ENCODE data around the gene WNK2.
A peak's percentile ranks its signal among the peaks of the same experiment; 100 is the strongest.

Gene WNK2

DNA sequence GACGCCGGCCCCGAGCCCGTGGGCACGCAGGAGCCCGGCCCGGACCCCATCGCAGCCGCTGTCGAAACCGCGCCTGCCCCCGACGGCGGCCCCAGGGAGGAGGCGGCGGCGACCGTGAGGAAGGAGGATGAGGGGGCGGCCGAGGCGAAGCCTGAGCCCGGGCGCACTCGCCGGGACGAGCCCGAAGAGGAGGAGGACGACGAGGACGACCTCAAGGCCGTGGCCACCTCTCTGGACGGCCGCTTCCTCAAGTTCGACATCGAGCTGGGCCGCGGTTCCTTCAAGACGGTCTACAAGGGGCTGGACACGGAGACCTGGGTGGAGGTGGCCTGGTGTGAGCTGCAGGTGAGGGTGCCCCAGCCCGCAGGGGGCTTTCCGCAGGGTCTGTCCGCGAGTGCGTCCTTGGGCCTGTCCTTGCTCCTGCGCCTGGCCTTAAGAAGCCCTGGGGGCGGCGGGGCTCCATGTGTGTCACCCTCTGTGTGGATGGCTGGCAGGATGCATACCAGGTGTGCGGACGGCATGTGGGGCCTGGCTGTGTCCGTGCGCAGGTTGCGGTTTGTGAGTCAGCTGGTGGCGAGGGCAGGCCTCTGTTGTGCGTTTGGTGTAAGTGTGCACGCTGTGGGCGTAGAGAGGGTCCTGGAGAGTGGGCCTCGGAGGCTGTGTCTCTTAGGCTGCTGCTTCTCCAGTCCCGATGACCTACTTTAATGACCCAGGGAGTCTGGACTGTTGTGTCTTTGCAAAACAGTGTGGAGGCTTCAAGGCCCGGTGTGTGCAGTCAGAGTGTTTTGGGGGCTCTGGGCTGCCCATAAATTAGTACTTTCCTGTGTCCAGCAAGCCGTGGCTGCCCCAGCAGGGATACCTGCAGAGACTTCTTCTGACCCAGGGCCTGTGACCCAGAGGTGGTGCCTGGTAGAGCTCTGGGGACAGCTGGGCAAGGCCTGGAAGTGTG, 1.6 kb downstream of the WNK2 start:
- no peak for DNase-seq (ENCODE audit: low spot score)

DNA sequence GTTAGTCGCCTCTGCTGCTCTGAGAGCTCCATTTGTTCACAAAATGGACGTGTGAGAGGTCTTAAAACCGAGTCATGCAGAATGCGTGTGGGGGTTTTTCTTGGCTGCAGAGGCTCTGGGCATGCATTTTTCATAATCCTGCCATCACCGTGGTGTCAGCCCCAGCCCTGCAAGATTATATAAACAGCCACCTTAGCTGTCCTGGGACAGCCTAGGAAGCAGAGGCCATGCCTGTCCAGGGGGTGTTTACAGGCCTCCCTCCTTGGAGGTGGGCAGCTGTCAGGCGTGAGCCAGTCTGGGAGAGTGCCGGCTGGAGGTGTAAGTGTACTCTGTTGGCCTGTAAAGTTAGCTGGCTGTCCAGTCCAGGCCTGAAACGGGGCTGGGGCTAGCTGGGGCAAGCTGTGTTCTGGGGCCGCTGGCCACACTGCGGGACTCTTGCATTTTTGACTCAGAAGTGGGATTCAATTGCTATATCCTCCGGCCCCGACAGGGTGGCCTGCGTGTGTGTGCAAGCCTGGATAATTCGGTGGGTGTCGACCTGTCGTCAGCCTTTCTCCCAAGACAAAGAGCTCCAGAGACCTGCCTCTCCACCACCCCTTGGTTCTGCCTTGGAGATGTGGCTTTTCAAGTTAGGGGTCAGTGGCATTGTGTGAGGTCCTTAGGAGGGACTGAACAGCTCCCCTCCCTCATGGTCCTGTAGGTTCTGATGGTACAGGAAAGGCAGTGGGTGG, 2.4 kb downstream of the WNK2 start:
- no peak for DNase-seq (ENCODE audit: low spot score)

- DNase-seq (ENCODE audit: low spot score) = no peak
Measured at GRCh38 chr9:93187047-93187446, 3.1 kb downstream of the WNK2 start.

GRCh38 chr9:93187574-93187973, 3.6 kb downstream of the WNK2 start:
- no peak for DNase-seq (ENCODE audit: low spot score)

DNA sequence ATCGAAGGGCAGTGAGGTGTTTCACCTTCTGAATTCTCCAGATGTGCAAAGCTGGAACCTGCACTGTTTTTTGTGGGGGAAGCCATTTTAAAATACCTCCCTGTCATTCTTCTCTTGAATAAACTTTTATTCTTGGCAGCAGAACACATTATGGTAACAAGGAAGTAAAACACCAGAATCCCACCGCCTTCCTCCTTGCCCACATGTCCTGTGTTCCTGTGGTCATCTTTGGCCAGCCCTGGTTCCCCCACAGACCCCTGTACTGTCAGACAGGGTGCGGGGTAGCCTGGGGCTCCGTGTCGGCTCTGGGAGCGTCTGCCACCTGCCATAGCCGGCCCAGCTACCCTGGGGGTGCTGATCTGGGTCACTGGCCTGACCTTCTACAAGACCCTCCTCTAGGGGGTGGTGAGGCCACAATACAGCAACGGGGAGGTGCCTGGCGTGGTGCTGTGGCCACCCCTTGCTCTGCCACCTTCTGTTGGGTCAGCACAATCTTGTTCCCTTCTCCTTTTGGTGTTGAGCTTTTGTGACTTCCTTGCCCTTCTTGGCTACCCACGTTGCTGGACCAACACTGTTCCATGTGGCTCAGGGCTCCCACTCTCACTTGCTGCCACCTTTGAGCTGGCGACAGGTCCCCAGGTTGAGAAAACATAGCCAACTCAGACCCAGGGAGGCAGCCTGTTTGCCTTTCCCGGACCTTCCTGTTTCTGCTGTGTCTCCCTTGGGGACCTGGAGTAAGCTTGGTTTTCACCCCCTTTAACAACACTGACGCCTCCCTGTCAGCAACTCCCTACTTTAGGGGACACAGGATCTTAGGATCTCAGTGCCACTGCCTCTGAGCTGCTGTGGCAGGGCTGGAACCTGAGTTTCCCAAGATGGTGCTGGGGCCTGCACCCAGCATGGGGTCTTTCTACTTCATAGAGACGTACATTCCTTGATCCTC, 4.8 kb downstream of the WNK2 start:
- DNase-seq (ENCODE audit: low spot score) = no peak

DNA sequence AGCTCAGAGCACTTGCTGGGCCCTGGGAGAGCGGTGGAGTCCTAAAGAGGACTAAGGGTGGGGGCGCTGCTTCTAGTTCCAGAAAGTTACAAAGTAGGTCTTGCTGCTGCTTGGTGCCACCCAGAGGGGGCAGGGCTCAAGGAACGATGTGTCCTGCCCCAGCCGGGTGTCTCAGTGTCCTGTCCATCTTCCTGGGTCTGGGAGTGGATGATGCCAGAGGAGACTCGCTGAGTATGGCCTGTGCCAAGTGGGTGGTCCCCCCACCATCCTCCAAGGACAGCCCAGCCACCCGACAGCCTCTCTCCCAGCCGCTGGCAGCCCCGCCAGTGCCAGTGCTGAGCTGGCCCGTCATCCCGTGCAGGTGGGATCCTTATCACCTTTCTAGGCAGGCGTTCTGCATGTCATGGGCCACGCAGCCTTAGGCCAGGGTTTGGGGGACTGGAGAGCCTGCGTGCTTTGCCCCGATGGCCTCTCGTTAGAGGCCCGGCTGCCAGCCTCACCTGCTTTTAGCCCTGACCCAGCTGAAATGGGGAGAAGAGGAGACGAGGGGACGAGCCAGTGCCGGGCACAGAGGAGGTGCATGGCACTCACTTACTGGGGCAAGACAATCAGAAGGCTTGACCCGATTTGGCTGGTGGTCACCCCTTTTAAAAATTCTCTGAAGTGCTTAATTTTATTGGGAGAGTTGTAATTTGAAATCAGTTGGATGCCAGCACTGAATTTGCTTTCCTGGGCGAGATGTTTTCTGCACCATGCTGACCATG, 5.6 kb downstream of the WNK2 start:
- no peak for DNase-seq (ENCODE audit: low spot score)

DNA sequence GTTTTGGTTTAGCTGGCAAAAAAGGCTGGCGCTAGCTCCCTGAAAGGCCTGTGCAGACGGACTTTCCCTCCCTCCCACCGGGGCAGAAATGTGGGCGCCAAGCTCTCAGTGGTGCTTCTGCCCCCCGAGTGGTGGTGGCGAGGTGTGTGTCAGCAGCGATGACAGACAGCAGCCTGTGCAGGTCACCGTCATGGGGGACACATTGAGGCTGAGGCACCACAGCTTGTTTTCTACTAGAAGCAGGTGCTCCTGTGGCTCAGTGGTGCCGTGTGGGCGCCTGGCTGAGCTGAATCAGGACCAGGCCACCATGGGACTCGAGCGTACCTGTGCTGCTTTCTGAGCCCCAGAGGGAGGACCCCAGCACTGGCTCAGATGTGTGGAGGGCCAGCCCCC, 6.2 kb downstream of the WNK2 start:
- no peak for DNase-seq (ENCODE audit: low spot score)

DNA sequence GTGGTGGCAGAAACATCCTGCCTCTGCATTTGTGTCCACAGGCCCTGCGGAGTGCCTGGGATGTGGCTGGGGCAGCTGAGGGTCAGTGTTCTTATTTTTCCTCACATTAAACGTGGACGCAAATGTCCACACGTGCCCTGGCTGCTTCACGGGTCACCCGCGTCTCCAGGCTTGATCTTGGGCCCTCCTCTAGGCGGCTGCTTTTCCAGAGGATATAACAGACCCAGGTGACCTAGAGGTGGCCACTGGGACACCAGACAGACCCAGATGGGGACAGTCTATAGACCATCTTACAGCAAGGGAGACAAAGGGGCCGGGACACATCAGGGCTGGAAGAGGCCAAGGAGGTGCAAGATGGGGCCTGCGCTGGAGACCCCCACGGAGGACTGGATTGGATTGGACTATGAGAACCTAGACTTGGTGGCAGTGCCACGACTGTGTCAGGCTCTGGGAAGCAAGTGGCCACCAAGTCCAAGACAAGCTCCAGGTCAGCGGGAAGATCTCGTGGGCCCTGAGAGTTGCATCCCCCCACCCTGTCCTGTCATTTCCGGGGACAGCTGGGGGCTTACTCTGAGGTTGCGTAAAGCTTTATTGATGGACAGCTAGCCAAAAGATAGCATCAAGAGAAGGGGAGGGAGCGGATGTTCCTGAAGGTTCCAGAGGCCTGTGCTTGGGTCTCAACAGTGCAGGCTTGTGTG, 6.9 kb downstream of the WNK2 start:
- no peak for DNase-seq (ENCODE audit: low spot score)

- no peak for DNase-seq (ENCODE audit: low spot score)
Measured at GRCh38 chr9:93191354-93191660, 7.4 kb downstream of the WNK2 start.

- no peak for DNase-seq (ENCODE audit: low spot score)
Measured at GRCh38 chr9:93192721-93193387, 8.9 kb downstream of the WNK2 start.

GRCh38 chr9:93193388-93194220, 9.7 kb downstream of the WNK2 start:
- DNase-seq (ENCODE audit: low spot score) = no peak

DNA sequence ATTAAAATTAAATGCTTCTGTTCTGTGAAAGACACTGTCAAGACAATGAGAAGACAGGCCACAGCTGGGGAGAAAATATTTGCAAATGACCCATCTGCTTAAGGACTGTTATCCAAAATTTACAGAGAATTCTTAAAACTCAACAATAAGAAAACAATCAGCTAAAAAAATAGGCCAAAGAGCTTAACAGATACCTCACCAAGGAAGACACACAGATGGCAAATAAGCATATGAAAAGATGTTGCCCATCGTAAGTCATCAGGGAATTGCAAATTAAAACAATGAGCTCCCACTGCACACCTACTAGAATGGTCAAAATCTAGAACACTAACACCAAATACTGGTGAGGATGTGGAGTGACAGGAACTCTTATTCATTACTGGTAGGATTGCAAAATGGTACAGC, 10.3 kb downstream of the WNK2 start:
- DNase-seq (ENCODE audit: low spot score) = no peak

GRCh38 chr9:93194641-93195040, 10.7 kb downstream of the WNK2 start:
- no peak for DNase-seq (ENCODE audit: low spot score)

GRCh38 chr9:93196096-93197055, 12.4 kb downstream of the WNK2 start:
- peak; percentile 42 for DNase-seq (ENCODE audit: low spot score)

DNA sequence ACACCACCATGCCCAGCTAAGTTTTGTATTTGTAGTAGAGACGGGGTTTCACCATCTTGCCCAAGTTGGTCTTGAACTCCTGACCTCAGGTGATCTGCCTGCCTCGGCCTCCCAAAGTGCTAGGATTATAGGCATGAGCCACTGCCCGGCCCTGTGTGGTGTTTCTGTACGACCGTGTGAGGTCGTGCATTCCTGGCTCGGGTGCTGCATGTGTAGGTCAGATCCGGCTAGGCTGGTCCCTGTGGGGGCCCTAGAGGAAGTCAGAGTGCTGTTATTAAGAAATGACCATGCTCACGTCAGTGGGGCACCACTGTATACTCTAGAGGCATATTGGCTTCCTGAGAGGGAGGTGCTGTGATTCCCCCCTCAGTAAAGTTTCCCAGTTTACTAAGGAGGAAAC, 13.7 kb downstream of the WNK2 start:
- DNase-seq (ENCODE audit: low spot score) = no peak

DNA sequence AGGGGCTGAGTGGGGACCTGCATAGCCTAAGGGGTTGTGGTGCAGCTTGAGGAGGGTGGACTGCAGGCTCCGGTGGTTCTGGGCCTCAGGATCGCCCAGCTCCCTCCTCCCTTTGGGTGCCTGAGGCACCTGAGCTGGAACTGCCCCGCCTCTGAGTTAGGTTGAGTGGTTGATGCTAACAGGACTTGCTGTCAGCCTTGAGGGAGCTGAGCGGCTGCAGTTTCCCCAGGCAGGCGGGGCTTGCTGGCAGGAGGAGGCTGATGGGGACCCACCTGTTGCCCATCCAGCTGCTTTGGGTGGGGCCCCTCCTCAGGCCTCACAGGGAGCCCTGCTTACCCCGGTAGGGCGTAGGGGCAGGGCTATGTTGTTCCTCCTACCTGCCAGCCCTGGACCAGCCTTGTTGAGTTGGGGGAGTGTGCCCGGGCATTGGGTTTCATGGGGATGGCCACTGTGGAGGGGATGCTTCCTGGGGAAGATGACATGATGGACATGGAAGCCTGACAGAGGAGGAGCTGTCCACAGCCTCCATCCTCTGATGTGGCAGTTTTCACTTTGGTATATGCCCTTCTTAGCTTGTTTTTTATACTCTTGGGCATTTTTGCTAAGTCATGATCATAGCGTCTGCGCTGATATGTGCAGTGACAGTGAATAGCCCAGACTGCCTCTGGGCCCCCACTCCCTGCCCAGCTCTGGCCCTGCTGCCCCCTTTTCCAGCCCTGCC, 14.3 kb downstream of the WNK2 start:
- DNase-seq (ENCODE audit: low spot score) = no peak

GRCh38 chr9:93198838-93199625, 15.1 kb downstream of the WNK2 start:
- DNase-seq (ENCODE audit: low spot score) = no peak

All from HuH-7 (cell line).